ENCODE data around the gene TMPRSS9.

DNA sequence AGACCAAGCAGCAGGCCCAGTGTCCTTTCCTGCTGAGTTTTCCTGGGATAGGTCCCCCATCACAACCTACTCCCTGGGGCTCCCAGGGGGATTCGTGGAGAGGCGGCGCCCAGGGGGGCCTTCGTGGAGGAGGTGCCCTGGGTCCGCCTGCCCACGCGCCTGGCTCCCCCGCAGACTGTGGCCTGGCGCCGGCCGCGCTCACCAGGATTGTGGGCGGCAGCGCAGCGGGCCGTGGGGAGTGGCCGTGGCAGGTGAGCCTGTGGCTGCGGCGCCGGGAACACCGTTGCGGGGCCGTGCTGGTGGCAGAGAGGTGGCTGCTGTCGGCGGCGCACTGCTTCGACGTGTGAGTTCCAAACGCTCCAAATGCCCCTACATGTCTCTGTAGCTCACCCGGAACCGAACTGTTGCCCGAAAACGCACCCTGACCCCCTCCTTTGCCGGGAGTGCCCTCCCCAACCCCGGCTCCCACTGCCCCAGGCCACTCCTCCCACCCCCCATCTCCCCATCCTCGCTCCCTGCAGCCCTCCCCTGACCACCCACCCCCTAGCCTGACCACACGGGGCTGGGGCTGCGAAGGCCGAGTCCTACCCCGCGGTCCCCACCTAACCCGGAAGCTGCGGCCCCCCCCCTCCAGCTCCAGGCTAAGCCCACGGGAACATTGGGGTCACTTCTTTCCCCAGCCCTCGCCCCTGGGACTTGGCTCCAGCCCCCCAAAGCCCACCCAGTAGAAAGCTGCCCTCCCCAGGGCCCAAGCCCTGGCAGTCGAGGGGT lies 64.0 kb downstream of the TMPRSS9 start:
- TF ChIP-seq POLR2A (IDR thresholded peaks at IDR 0.05; ENCODE audit: low read depth, low read length) (no peak), TAF1 (IDR thresholded peaks at IDR 0.05; ENCODE audit: low read depth, low read length) (no peak), POLR2AphosphoS5 (IDR thresholded peaks at IDR 0.05; ENCODE audit: low read depth, low read length) (no peak)

Data from GM12891 (cell line).